Measurements from ENCODE around the gene GALNTL6.

DNA sequence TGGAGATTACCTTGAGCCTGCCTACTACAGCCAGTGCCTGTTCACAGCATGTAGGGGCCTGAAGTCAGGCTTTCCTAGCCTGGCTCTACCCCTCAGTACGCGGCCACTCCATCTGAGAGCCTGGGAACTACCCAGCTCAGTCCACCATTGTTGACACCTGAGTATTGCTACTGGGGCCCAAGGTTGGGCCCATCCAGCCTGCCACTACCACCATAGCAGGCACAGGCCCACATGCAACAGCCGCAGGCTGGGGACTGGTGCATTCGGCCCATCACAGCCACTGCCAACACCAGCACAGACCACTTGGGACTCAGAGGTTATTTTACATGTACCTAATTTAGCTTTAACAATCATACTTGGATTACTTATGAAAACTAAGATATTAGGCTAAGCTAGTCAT is 314.0 kb downstream of the GALNTL6 start:
- TF ChIP-seq EZH2 (IDR thresholded peaks at IDR 0.05; ENCODE audit: insufficient read depth, poor library complexity, severe bottlenecking) = no peak
- no peak for TF ChIP-seq EZH2phosphoT487 (IDR thresholded peaks at IDR 0.05; ENCODE audit: insufficient read depth, low read depth)
